Activated T-helper 1 cell treated with Interleukin-2 at 50 U/mL for 16 hours (primary cell): ENCODE results near the gene NLRP5.
A peak's percentile ranks its signal among the peaks of the same experiment; 100 is the strongest.
"Not testable (repeated sequence)": the region's sequence is repeated elsewhere in the genome, so short reads cannot be mapped to it uniquely, and the experiment has no call there.

Source experiments
- DNase-seq: peaks from one replicate; pipeline ENCODE4 v3.0.0-alpha.2; 2020; ENCODE audit warnings: low read depth

NLRP5 gene

GRCh38 chr19:56098731-56099568 lies 112.4 kb downstream of the NLRP5 start:
- DNase-seq: no peak

GRCh38 chr19:56099638-56100539 lies 113.3 kb downstream of the NLRP5 start:
- no peak for DNase-seq

- no peak for DNase-seq
Observed at GRCh38 chr19:56101095-56101494, 114.5 kb downstream of the NLRP5 start.

GRCh38 chr19:56101746-56102535 lies 115.4 kb downstream of the NLRP5 start:
- no peak for DNase-seq

GRCh38 chr19:56103027-56103614 lies 116.5 kb downstream of the NLRP5 start:
- no peak for DNase-seq

- DNase-seq: no peak
Observed at GRCh38 chr19:56104423-56104822, 117.8 kb downstream of the NLRP5 start.

- DNase-seq: peak; percentile 24
Observed at GRCh38 chr19:56105090-56105701, 118.6 kb downstream of the NLRP5 start.

GRCh38 chr19:56105831-56106396 lies 119.3 kb downstream of the NLRP5 start:
- not testable (repeated sequence) for DNase-seq

- DNase-seq: no peak
Observed at GRCh38 chr19:56106397-56106849, 119.8 kb downstream of the NLRP5 start.

GRCh38 chr19:56106993-56107392 lies 120.4 kb downstream of the NLRP5 start:
- DNase-seq: no peak

- no peak for DNase-seq
Observed at GRCh38 chr19:56107626-56108351, 121.2 kb downstream of the NLRP5 start.

- DNase-seq: no peak
Observed at GRCh38 chr19:56108447-56109195, 122.0 kb downstream of the NLRP5 start.

GRCh38 chr19:56109226-56109625 lies 122.7 kb downstream of the NLRP5 start:
- no peak for DNase-seq

- DNase-seq: no peak
Observed at GRCh38 chr19:56110515-56111448, 124.2 kb downstream of the NLRP5 start.
